Left lung (tissue), 10 donors: ENCODE data around the gene KLHL2. TPM values are rescaled to one million over a fixed set of nuclear protein-coding genes. Genes with fewer than 3 reads are reported as not detected.
"Not testable (repeated sequence)": the region's sequence is repeated elsewhere in the genome, so short reads cannot be mapped to it uniquely, and the experiment has no call there.

ENCODE experiments used
- ATAC-seq: fragments of 200-7000 bp; cut with Tn5 transposase; one replicate; pipeline ENCODE4 v1.9.1; 2020; ENCODE audit warnings: moderate library complexity
- DNase-seq, 4 donors: peaks; one replicate each; pipeline ENCODE4 v3.0.0-alpha.2; 2013 to 2020
- H3K27ac ChIP-seq, 2 donors: fragments of 200-600 bp; sonication (generic) in 1 of 2; one replicate each; pipeline versions ENCODE4 v1.5.0 to v1.8.0; 2020 to 2021
- H3K27me3 ChIP-seq, 2 donors: fragments of 200-600 bp; sonication (generic) in 1 of 2; one replicate each; pipeline versions ENCODE4 v1.5.0 to v1.8.0; 2020 to 2021
- H3K36me3 ChIP-seq, 2 donors: fragments of 200-600 bp; sonication (generic) in 1 of 2; one replicate each; pipeline versions ENCODE4 v1.5.0 to v1.8.0; 2020 to 2021
- H3K4me1 ChIP-seq, 2 donors: fragments of 200-600 bp; one replicate each; pipeline ENCODE4 v1.8.0; 2021
- H3K4me3 ChIP-seq, 2 donors: fragments of 200-600 bp; sonication (generic) in 1 of 2; one replicate each; pipeline versions ENCODE4 v1.5.0 to v1.8.0; 2020 to 2021; ENCODE audit warnings: mild to moderate bottlenecking in 1 of 2
- H3K9me3 ChIP-seq, 2 donors: fragments of 200-600 bp; sonication (generic) in 1 of 2; one replicate each; pipeline versions ENCODE4 v1.5.0 to v1.8.0; 2020 to 2021
- intact Hi-C, 2 donors: fragments of 100-400 bp; cut with DNase I; formaldehyde crosslinking; loops; one replicate each; pipeline versions ENCODE4 v1.11.2 to v1.14.2; 2022
- polyA plus RNA-seq, 6 donors: library from polyadenylated mRNA; unstranded; fragments of 120-200 nt; gene quantifications; one replicate each; pipeline ENCODE4 v1.2.1, GENCODE V29; 2013; ENCODE audit not compliant: insufficient read length in 6 of 6
- total RNA-seq, 2 donors: library from RNA; stranded (reverse); fragmentation: NEBNext Ultra II Directional; extraction: Animal tissue kit (Norgen Biotek cat#: 25700); gene quantifications; one replicate each; pipeline ENCODE4 v1.2.1, GENCODE V29; 2021
- TF ChIP-seq, protein P1 (sequence below), 2 donors: fragments of 200-600 bp; sonication (generic) in 1 of 2; IDR thresholded peaks; one replicate each; pipeline versions ENCODE4 v1.5.0 to v1.8.0; 2021; ENCODE audit warnings: antibody characterized with exemption in 2 of 2
- donor health status: DM: no; HTN: yes; CAD: no.
- donor health status: DM: no; HTN: no; CAD: no.

The KLHL2 gene
- total and polyA plus RNA-seq, 8 donors = 16.2 to 53.4 (median 18.6) TPM

DNA sequence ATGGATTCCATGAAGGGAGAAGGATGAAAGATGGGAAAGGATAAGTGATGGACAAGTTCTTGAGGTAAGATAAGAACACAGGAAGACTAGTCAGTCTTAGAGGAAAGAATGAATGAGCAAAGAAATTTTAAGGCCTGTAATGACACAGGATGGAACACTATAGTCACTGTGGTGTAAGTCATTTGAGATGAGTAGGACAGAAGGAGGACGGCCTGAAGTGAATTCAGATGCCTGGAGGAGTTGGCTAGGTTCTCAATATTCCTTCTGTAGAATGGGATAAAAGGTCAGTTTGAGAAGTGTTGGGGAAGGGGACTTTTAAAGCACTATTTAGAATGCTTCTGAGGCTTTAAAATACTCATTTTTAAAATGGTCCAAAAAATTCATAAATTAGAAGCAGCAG lies 124.0 kb downstream of the KLHL2 start:
- H3K4me3 ChIP-seq = peak overlapping the region in 1 of 2 donors; percentile 82
- peaks cover 0 to 45% of the 10 kb centered on the region in 2 donors for H3K4me1 ChIP-seq
- intact Hi-C loops = no loop called here
- peaks cover 0 to 36% of the 10 kb centered on the region in 2 donors for H3K36me3 ChIP-seq
- no peaks in the 10 kb centered on the region for H3K27me3 ChIP-seq
- H3K9me3 ChIP-seq = no peaks in the 10 kb centered on the region
- TF ChIP-seq, protein P1, sequence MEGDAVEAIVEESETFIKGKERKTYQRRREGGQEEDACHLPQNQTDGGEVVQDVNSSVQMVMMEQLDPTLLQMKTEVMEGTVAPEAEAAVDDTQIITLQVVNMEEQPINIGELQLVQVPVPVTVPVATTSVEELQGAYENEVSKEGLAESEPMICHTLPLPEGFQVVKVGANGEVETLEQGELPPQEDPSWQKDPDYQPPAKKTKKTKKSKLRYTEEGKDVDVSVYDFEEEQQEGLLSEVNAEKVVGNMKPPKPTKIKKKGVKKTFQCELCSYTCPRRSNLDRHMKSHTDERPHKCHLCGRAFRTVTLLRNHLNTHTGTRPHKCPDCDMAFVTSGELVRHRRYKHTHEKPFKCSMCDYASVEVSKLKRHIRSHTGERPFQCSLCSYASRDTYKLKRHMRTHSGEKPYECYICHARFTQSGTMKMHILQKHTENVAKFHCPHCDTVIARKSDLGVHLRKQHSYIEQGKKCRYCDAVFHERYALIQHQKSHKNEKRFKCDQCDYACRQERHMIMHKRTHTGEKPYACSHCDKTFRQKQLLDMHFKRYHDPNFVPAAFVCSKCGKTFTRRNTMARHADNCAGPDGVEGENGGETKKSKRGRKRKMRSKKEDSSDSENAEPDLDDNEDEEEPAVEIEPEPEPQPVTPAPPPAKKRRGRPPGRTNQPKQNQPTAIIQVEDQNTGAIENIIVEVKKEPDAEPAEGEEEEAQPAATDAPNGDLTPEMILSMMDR (IDR thresholded peaks at IDR 0.05) = no peak
- ATAC-seq = no peak
- DNase-seq = no peak
- no peak overlapping the region for H3K27ac ChIP-seq

DNA sequence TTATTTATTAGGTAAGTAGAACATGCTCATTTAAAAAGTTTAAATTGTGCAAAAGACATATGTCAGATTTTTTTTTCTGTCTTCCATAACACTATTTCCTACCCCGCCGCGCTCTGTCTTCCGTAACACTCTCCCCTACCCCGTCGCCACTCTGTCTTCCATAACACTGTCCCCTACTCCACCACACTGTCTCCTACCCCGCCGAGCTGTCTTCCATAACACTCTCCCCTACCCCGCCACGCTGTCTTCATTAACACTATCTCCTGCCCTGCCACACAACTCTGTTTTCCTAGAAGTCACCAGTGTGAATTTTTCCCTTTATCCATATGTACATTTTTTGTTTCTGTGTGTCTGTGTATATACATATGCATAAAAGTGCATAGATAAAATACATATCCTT lies 124.5 kb downstream of the KLHL2 start:
- intact Hi-C loops = no loop called here
- TF ChIP-seq, protein P1 (IDR thresholded peaks at IDR 0.05) = no peak
- Histone ChIP-seq H3K36me3 (peaks cover 0 to 40% of the 10 kb centered on the region in 2 donors), H3K27me3 (no peaks in the 10 kb centered on the region), H3K9me3 (no peaks in the 10 kb centered on the region), H3K4me3 (peak overlapping the region in 1 of 2 donors; percentile 82), H3K4me1 (peaks cover 0 to 41% of the 10 kb centered on the region in 2 donors), H3K27ac (no peak overlapping the region)
- DNase-seq = no peak
- ATAC-seq = no peak

DNA sequence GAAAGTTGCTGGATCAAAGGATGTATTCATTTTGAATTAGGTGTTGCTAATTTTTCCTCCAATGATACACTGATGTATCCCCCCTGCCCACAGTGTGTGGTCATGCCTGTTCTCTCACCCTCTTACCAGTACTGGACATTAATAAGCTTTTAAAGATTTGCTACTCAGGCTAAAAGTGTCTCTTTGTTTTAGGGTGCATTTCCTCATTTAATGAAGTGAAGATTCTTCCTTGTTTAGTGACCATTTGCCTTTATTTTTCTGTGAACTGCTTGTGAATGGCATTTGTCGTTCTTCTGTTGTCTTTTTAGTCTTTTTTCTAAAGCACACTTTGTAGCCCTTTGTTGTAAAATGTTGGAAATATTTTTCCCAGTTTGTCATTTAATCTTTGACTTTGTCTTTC lies 125.1 kb downstream of the KLHL2 start:
- DNase-seq (no peak), ATAC-seq (no peak)
- Histone ChIP-seq H3K4me1 (peaks cover 0 to 41% of the 10 kb centered on the region in 2 donors), H3K4me3 (peak overlapping the region in 1 of 2 donors; percentile 82), H3K27me3 (no peaks in the 10 kb centered on the region), H3K36me3 (peaks cover 0 to 46% of the 10 kb centered on the region in 2 donors), H3K27ac (no peak overlapping the region), H3K9me3 (no peaks in the 10 kb centered on the region)
- intact Hi-C loops = no loop called here
- TF ChIP-seq, protein P1 (IDR thresholded peaks at IDR 0.05) = no peak

DNA sequence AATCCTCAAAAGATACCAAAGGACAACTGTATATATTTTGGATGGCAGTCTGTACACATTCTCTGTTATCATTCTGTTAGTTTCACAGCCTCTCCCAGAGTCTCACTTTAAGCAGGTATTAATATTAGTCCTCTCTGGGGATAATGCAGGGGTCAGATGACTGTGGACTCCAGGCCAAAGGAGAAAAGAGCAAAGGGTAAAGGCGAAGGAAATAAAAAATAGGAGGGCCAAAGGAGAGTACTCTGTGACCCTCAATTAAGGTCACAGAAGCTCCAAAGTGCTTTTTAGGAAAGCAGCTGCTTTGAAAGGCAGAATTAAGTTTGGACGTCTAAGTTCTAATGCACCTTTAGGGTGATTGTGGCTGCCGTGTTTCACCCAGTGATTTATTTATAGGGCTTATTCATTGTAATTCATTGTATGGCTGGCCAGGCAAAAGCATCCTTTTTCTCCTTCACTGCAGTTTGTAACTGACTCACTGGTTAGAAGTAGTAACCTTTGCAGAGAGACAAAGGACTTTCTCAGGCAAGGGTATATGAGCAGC lies 127.9 kb downstream of the KLHL2 start:
- DNase-seq = no peak
- Histone ChIP-seq H3K36me3 (peaks cover 0 to 74% of the 10 kb centered on the region in 2 donors), H3K9me3 (no peaks in the 10 kb centered on the region), H3K4me1 (peaks cover 0 to 27% of the 10 kb centered on the region in 2 donors), H3K4me3 (no peak overlapping the region), H3K27me3 (no peaks in the 10 kb centered on the region), H3K27ac (no peak overlapping the region)
- TF ChIP-seq, protein P1 (IDR thresholded peaks at IDR 0.05) = no peak
- intact Hi-C loops = no loop called here
- ATAC-seq = no peak

DNA sequence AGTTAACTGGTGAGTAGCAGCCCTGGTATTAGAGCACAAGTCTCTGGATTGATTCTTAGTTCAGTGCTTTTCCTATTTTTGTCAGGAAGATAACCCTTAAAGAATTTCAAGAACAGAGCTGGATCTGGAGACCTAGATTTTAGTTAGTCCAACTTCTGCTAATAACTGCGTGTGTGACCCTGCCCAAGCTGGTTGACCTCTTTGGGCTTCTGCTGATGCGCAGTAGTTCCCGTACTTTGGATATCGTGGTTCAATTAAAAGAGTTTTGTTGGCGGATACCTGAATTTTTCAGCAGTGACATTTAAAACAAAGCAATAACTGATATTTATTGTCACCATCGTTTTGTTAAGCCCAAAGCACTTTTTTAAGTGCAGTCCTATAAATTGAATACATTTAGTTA lies 129.4 kb downstream of the KLHL2 start:
- intact Hi-C loops = no loop called here
- TF ChIP-seq, protein P1 (IDR thresholded peaks at IDR 0.05) = no peak
- no peaks in the 10 kb centered on the region for H3K9me3 ChIP-seq
- no peak overlapping the region for H3K27ac ChIP-seq
- no peak for DNase-seq
- peaks cover 0 to 81% of the 10 kb centered on the region in 2 donors for H3K36me3 ChIP-seq
- H3K27me3 ChIP-seq = no peaks in the 10 kb centered on the region
- peaks cover 0 to 14% of the 10 kb centered on the region in 2 donors for H3K4me1 ChIP-seq
- ATAC-seq = no peak
- no peak overlapping the region for H3K4me3 ChIP-seq

DNA sequence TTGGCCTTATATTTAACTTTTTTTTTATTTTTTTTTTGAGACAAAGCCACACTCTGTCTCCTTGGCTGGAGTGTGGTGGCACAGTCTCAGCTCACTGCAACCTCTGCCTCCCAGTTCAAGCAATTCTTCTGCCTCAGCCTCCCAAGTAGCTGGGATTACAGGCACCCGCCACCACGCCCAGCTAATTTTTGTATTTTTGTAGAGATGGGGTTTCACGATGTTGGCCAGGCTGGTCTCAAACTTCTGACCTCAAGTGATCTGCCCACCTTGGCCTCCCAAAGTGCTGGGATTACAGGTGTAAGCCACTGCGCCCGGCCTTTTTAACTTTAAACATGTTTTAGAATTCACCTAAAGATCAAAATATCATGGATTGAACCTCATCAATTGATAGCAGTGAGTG lies 135.0 kb downstream of the KLHL2 start:
- H3K36me3 ChIP-seq = peaks cover 0 to 62% of the 10 kb centered on the region in 2 donors
- intact Hi-C loops = loop anchor here in 1 of 2 donors (5.0 kb wide), 1 partner anchor 210 kb away; no protein-coding TSS in a partner anchor
- not testable (repeated sequence) for ATAC-seq

More for the DNA sequence above, 135.0 kb downstream of the KLHL2 start:
- not testable (repeated sequence) for DNase-seq, H3K27ac ChIP-seq, H3K27me3 ChIP-seq, H3K4me1 ChIP-seq, H3K4me3 ChIP-seq, H3K9me3 ChIP-seq
